ENCODE results near the gene DOCK6. TPM values are rescaled to one million over a fixed set of nuclear protein-coding genes. Genes with fewer than 3 reads are reported as not detected.
"Not testable (repeated sequence)": the region's sequence is repeated elsewhere in the genome, so short reads cannot be mapped to it uniquely, and the experiment has no call there.

The DOCK6 gene
- total RNA-seq, 2 donors from 2014 or later: 0.62 to 6.1 TPM

DNA sequence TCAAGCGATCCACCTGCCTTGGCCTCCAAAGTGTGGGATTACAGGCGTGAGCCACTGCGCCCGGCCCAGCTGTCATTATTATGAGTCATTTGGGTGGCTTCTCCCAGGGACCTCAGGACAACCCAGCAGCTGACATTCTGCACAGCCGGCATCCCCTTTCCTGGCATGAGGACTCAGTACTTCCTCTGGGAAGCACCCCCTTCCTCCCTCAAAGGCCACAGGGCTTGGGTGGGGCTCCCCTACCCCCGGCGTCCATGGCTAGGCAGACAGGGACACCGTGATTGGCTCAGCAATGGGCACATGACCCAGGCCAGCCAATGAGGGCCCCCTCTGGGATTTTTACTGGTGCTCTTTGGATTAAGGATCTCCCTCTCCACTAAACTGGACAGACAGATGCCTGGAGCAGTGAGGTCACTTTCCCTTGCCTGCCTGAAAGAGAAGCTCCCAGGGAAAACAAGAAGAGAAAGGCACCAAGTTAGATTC, 71.0 kb downstream of the DOCK6 start:
- Mint-ChIP-seq H3K36me3 (ENCODE audit: low read depth) (no peaks in the 10 kb centered on the region), H3K27ac (no peak overlapping the region), H3K4me3 (no peak overlapping the region), H3K4me1 (peaks cover 5% of the 10 kb centered on the region), H3K27me3 (peaks cover 11% of the 10 kb centered on the region)
- no peaks in the 10 kb centered on the region for H3K9me3 ChIP-seq (ENCODE audit: control insufficient read depth, low read length, poor library complexity, severe bottlenecking)
- ATAC-seq (no peak), DNase-seq (no peak)

DNA sequence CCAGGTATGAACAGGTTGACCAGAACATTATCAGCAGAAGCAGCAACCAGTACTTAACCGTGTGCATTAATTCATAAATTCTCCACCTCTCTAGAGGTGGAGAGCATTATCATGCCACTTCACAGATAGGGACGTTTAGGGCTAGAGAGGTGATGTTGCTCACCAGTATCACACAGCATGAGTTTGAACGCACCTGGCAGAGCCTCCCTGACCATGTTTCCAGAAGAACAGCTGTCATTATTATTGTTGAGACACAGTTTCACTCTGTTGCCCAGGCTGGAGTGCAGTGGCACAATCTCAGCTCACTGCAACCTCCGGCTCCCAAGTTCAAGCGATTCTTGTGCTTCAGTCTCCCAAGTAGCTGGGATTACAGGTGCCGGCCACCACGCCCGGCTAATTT, 71.8 kb downstream of the DOCK6 start:
- no peak for DNase-seq

DNA sequence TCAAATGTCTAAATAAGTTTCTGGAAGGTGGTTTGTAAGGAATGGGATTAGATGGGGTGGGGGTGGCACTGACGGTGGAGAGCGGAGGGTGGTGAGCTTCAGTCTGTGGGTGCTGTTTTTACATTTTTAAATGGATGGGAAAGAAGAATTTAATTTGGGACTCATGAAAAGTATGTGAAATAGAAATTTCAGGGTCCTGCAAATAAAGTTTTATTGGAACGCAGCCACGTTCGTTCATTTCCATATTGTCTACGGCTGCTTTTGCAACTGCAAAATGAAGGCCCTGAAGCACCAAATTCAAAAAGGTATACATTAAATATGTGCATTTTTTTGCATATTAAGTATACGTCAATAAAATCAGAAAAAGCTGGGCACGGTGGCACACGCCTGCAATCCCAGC, 74.9 kb downstream of the DOCK6 start:
- DNase-seq (no peak), ATAC-seq (no peak)
- no peaks in the 10 kb centered on the region for H3K9me3 ChIP-seq (ENCODE audit: control insufficient read depth, low read length, poor library complexity, severe bottlenecking)
- H3K27me3 Mint-ChIP-seq: no peaks in the 10 kb centered on the region
- H3K27ac Mint-ChIP-seq: no peak overlapping the region
- H3K4me1 Mint-ChIP-seq: no peaks in the 10 kb centered on the region
- no peaks in the 10 kb centered on the region for H3K36me3 Mint-ChIP-seq (ENCODE audit: low read depth)
- no peak overlapping the region for H3K4me3 Mint-ChIP-seq

More for the DNA sequence above, 71.8 kb downstream of the DOCK6 start:
- no peak for ATAC-seq
- Mint-ChIP-seq H3K27me3 (peaks cover 3% of the 10 kb centered on the region), H3K4me1 (peaks cover 1% of the 10 kb centered on the region), H3K4me3 (no peak overlapping the region), H3K27ac (no peak overlapping the region), H3K36me3 (ENCODE audit: low read depth) (no peaks in the 10 kb centered on the region)
- no peaks in the 10 kb centered on the region for H3K9me3 ChIP-seq (ENCODE audit: control insufficient read depth, low read length, poor library complexity, severe bottlenecking)

DNA sequence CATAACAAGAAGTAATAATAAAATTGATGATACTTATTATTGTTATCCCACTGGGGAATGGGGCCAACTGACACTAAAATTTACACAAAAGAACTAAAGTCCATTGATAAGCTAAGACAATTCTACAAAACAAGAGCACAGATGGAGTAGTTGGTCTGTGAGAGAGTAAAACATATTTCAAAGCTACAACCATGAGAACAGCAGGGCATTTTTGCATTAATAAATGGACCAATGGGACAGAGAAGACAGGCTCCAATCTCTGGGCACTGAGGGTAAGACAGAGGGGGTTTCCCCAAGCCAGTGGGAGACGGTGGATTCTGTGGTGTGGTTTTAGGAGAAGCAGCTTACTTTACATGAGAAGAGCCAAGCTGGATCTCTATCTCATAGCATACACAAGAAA, 79.3 kb downstream of the DOCK6 start:
- no peak overlapping the region for H3K27ac Mint-ChIP-seq
- H3K4me1 Mint-ChIP-seq: peaks cover 6% of the 10 kb centered on the region
- no peaks in the 10 kb centered on the region for H3K36me3 Mint-ChIP-seq (ENCODE audit: low read depth)
- no peak for ATAC-seq
- H3K9me3 ChIP-seq (ENCODE audit: control insufficient read depth, low read length, poor library complexity, severe bottlenecking): no peaks in the 10 kb centered on the region
- no peak overlapping the region for H3K4me3 Mint-ChIP-seq
- no peak for DNase-seq
- peaks cover under 1% of the 10 kb centered on the region for H3K27me3 Mint-ChIP-seq

DNA sequence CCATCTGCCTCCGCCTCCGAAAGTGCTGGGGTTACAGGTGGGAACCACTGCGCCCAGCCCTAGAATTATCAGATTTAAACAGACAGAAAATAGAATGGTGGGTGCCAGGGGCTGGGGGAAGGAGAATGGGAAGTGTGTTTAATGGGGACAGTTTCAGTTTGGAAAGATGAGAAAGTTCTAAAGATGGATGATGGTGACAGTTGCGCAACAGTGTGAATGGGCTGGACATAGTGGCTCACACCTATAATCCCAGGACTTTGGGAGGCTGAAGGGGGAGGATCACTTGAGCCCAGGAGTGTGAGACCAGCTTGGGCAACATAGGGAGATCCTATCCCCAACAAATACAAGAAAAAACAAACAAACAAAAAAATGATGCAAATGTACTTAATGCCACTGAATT, 80.8 kb downstream of the DOCK6 start:
- peaks cover 6% of the 10 kb centered on the region for H3K4me1 Mint-ChIP-seq
- no peak for ATAC-seq
- H3K9me3 ChIP-seq (ENCODE audit: control insufficient read depth, low read length, poor library complexity, severe bottlenecking): no peaks in the 10 kb centered on the region
- no peaks in the 10 kb centered on the region for H3K36me3 Mint-ChIP-seq (ENCODE audit: low read depth)
- no peak for DNase-seq
- no peak overlapping the region for H3K4me3 Mint-ChIP-seq
- no peak overlapping the region for H3K27ac Mint-ChIP-seq
- peaks cover 5% of the 10 kb centered on the region for H3K27me3 Mint-ChIP-seq

DNA sequence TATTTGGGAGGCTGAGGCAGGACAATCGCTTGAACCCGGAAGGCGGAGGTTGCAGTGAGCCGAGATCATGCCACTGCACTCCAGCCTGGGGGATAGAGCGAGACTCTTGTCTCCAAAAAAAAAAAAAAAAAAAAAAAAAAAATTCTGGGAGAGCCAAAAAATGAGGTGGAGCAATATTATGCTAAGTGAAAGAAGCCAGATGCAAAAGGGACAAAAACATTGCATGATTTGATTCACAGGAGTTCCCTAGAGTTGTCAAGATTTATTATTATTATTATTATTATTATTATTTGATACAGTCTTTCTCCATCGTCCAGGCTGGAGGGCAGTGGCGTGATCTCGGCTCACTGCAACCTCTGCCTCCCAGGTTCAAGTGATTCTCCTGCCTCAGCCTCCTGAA, 81.3 kb downstream of the DOCK6 start:
- H3K4me1 Mint-ChIP-seq; H3K9me3 ChIP-seq (ENCODE audit: control insufficient read depth, low read length, poor library complexity, severe bottlenecking); H3K27me3 Mint-ChIP-seq; H3K27ac Mint-ChIP-seq; H3K4me3 Mint-ChIP-seq; H3K36me3 Mint-ChIP-seq (ENCODE audit: low read depth); DNase-seq; ATAC-seq: not testable (repeated sequence)

DNA sequence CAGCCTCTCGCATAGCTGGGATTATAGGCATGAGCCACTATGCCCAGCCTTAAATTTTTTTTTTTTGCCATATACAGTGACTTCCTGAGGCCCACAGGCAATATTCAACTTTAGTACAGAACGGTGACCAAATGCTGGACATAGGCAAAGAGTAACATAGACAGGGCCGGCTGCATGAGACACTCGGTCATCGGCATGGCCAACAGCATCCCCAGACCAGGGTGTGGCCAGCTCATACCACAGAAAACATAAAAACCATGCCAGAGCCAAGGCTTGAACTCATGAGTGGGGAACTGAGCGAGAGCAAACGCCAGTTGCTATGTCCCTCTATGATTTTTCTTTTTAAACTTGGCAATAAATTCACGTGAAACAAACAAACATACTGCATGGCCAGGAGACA, 82.0 kb downstream of the DOCK6 start:
- Mint-ChIP-seq H3K27ac (peak overlapping the region; percentile 72), H3K4me3 (no peak overlapping the region), H3K27me3 (peaks cover 5% of the 10 kb centered on the region)

DNA sequence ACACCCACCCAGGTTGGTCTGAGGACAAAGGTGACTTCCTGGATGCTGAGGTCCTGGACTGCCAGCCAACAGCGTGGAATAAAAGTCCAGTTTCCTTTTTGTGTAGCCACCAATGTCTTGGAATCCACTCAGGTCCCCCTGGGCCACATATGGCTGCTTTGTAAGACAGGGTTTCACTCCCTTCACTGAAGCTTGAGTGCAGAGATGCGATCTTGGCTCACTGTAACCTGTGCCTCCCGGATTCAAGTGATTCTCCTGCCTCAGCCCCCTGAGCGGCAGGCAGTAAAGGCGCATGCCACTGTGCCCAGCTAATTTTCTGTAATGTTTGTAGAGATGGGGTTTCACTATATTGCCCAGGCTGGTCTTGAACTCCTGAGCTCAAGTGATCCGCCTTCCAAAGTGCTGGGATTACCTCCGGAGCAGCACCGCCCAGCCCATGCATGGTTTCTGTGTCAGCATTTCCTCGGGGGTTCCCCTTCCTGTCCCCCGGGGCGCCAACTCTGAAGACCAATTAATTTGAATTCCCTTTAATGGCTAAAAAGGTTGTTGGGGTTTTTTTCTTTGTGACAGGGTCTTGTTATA, 82.5 kb downstream of the DOCK6 start:
- peaks cover 5% of the 10 kb centered on the region for H3K27me3 Mint-ChIP-seq
- peaks cover 6% of the 10 kb centered on the region for H3K4me1 Mint-ChIP-seq
- H3K36me3 Mint-ChIP-seq (ENCODE audit: low read depth): no peaks in the 10 kb centered on the region
- H3K27ac Mint-ChIP-seq: peak overlapping the region; percentile 72
- DNase-seq: no peak
- no peaks in the 10 kb centered on the region for H3K9me3 ChIP-seq (ENCODE audit: control insufficient read depth, low read length, poor library complexity, severe bottlenecking)
- ATAC-seq: peak; percentile 69
- peak overlapping the region; percentile 31 for H3K4me3 Mint-ChIP-seq

More for the DNA sequence above, 82.0 kb downstream of the DOCK6 start:
- Mint-ChIP-seq H3K36me3 (ENCODE audit: low read depth) (no peaks in the 10 kb centered on the region), H3K4me1 (peaks cover 6% of the 10 kb centered on the region)
- ATAC-seq (no peak), DNase-seq (no peak)
- H3K9me3 ChIP-seq (ENCODE audit: control insufficient read depth, low read length, poor library complexity, severe bottlenecking): no peaks in the 10 kb centered on the region

DNA sequence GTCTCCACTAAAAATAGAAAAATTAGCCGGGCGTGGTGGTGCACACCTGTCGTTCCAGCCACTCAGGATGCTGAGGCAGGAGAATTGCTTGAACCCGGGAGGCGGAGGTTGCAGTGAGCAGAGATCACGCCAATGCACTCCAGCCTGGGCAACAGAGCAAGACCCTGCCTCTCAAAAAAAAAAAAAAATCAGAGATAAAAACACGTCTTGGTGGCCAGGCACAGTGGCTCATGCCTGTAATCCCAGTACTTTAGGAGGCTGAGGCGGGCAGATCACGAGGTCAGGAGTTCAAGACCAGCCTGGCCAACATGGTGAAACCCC, 83.2 kb downstream of the DOCK6 start:
- H3K27ac Mint-ChIP-seq; H3K4me3 Mint-ChIP-seq; H3K36me3 Mint-ChIP-seq (ENCODE audit: low read depth); DNase-seq; H3K27me3 Mint-ChIP-seq; ATAC-seq; H3K9me3 ChIP-seq (ENCODE audit: control insufficient read depth, low read length, poor library complexity, severe bottlenecking); H3K4me1 Mint-ChIP-seq: not testable (repeated sequence)

DNA sequence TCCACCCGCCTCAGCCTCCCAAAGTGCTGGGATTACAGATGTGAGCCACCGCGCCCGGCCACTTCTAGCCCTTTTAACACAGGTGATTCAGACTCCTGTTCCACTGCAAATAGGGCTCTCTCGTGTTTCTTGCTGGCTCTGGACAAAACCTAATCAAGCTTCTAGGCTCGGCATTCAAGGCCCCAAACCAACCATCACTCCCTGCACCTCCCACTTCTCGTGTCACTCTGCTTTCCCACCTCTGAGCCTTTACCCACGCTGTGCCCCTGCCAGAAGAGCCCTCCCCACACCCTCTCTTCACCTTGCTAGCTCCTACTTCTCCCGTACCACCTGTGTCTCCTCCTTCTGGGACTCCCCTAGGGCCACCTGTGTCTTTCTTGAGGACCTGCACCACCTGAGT, 84.7 kb downstream of the DOCK6 start:
- H3K9me3 ChIP-seq (ENCODE audit: control insufficient read depth, low read length, poor library complexity, severe bottlenecking): no peaks in the 10 kb centered on the region
- Mint-ChIP-seq H3K36me3 (ENCODE audit: low read depth) (no peaks in the 10 kb centered on the region), H3K4me1 (peaks cover 6% of the 10 kb centered on the region), H3K27ac (no peak overlapping the region), H3K27me3 (peaks cover 5% of the 10 kb centered on the region), H3K4me3 (no peak overlapping the region)
- no peak for DNase-seq
- ATAC-seq: no peak

DNA sequence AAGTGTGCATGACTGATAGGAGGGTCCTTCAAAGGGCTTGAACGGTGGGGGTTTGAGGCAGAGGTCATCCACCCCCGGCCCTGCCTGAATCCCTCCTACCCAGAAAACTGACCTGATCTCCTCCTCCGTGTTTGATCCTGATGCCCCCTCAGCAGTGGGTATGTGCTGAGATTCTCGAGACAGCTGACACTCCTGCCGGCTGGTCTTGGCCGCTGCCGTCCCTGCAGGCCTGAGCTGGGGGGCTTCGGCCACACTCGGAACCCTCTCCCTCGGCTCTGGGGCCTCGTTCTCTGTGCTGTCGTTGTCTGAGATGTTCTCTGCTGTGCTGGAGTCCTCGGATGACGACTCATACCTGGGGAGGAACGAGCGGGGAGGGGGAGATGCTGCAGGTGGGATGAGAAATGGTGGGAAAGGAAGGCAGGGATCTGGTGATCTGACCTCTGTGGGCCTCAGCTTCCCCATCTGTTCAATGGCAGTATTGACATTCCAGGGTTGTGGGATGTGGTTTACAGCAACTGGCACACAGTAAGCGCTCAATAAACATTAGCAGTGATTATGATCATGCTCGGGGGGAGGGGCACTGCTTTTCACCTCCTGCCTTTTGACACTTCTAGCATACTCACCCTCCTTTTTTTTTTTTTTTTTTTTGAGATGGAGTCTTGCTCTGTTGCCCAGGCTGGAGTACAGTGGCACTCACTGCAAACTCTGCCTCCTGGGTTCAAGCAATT, 85.7 kb downstream of the DOCK6 start:
- ATAC-seq: no peak
- no peak overlapping the region for H3K4me3 Mint-ChIP-seq
- DNase-seq: no peak
- H3K27me3 Mint-ChIP-seq: peaks cover 5% of the 10 kb centered on the region
- no peaks in the 10 kb centered on the region for H3K36me3 Mint-ChIP-seq (ENCODE audit: low read depth)
- H3K27ac Mint-ChIP-seq: no peak overlapping the region
- peaks cover 6% of the 10 kb centered on the region for H3K4me1 Mint-ChIP-seq
- H3K9me3 ChIP-seq (ENCODE audit: control insufficient read depth, low read length, poor library complexity, severe bottlenecking): no peaks in the 10 kb centered on the region

DNA sequence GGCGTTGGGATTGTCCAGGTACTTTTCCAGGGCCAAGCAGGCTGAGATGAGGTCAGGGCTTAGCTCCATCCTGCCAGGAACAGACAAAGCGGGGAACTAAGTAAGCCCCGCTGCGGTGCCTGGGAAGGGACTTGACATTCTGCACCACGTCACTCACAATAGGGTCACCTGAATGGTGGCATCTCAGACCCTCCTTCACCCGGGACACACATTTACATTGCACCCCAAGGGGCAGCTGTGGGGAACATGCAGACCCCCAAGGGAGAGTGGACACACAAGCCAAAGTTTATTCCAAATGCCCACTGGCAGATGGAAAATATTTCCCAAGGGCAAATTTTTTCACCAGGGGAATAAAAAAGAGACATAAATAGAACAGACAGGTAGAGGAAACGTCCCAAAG, 86.4 kb downstream of the DOCK6 start:
- Mint-ChIP-seq H3K27ac (no peak overlapping the region), H3K27me3 (peaks cover 5% of the 10 kb centered on the region), H3K4me3 (no peak overlapping the region), H3K36me3 (ENCODE audit: low read depth) (no peaks in the 10 kb centered on the region), H3K4me1 (peaks cover 6% of the 10 kb centered on the region)
- ATAC-seq (no peak), DNase-seq (no peak)
- H3K9me3 ChIP-seq (ENCODE audit: control insufficient read depth, low read length, poor library complexity, severe bottlenecking): no peaks in the 10 kb centered on the region

DNA sequence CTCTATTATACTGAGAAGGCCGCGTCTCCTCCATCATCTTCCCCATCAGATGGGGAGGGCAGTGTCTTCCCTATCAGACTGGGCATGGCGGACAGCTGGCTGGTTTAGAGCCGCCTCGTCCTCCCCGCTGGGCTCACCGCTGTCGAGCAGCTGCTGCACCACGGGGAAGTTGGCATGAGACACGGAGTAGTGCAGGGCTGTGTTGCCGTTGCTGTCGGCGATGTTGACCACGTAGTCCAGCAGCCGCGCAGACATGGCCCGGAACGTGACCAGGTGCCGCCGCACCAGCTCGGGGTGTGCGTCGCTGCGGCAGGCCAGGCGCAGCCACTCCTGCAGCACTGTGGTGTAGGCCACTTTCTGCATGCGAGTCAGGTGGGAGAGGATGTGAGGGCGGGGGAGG, 88.0 kb downstream of the DOCK6 start:
- peaks cover 5% of the 10 kb centered on the region for H3K27me3 Mint-ChIP-seq
- H3K4me1 Mint-ChIP-seq: no peaks in the 10 kb centered on the region
- H3K9me3 ChIP-seq (ENCODE audit: control insufficient read depth, low read length, poor library complexity, severe bottlenecking): no peaks in the 10 kb centered on the region
- H3K36me3 Mint-ChIP-seq (ENCODE audit: low read depth): no peaks in the 10 kb centered on the region
- no peak overlapping the region for H3K4me3 Mint-ChIP-seq
- ATAC-seq (no peak), DNase-seq (no peak)
- no peak overlapping the region for H3K27ac Mint-ChIP-seq

DNA sequence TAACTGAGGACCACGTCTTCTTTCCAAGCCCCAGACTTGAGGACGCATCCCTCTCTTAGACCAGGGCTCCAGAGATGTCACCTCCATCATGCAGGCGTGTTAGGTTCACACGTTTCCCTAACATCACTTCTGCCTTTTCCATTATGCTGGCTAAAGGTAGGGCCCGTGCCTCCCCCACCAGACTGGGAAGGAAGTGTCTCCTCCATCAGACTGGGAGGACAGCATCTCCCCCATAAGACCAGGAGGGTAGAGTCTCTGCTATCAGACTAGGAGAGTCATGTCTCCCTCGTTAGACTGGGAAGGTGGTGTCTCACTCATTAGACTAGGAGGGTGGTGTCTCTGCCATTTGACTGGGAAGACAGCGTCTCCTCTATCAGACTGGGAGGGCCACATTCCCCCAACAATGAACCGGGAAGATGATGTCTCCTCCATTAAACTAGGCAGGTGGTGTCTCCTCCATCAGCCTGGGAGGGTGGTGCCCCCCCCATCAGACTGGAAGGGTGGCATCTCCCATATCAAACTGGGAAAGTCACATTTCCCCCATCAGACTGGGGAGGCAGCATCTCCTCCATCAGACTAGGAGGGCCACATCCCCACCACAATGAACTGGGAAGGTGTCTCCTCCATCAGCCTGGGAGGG, 88.7 kb downstream of the DOCK6 start:
- H3K4me3 Mint-ChIP-seq: no peak overlapping the region
- no peaks in the 10 kb centered on the region for H3K9me3 ChIP-seq (ENCODE audit: control insufficient read depth, low read length, poor library complexity, severe bottlenecking)
- H3K27me3 Mint-ChIP-seq: peaks cover 5% of the 10 kb centered on the region

More for the DNA sequence above, 88.7 kb downstream of the DOCK6 start:
- Mint-ChIP-seq H3K27ac (no peak overlapping the region), H3K36me3 (ENCODE audit: low read depth) (no peaks in the 10 kb centered on the region), H3K4me1 (no peaks in the 10 kb centered on the region)
- ATAC-seq (no peak), DNase-seq (no peak)
